HepG2 (cell line): ENCODE results near the gene TM4SF20. TPM values are rescaled to one million over a fixed set of nuclear protein-coding genes. Genes with fewer than 3 reads are reported as not detected.

ENCODE experiments used
- ATAC-seq: fragments of 200-7000 bp; cut with Tn5 transposase; 3 replicates; pipeline ENCODE4 v1.9.1; 2020; ENCODE audit warnings: mild to moderate bottlenecking, moderate library complexity
- BruUV-seq: library from RNA; stranded (reverse); fragments of 400-500 nt; replicated peaks from 2 replicates; lab custom pipeline; 2021; lab: Mats Ljungman, UMichigan
- CTCF ChIA-PET: fragments of 300-600 bp; formaldehyde crosslinking; extraction: SDS; loops from one replicate; lab custom pipeline; 2021; ENCODE audit warnings: low total read pairs, inconsistent platforms, low intra/inter-chr PET ratio; lab: Yijun Ruan, JAX
- POLR2A ChIA-PET: fragments of 350-600 bp; sonication (Branson Sonifier 250); formaldehyde crosslinking; loops from one replicate; lab custom pipeline; 2020; ENCODE audit warnings: antibody characterized with exemption, inconsistent platforms; lab: Yijun Ruan, JAX
- DNase-seq: peaks from one replicate; pipeline ENCODE4 v3.0.0-alpha.2; 2015; ENCODE audit warnings: low spot score
- FAIRE-seq: peaks from 3 replicates; lab custom pipeline; 2011; peaks lifted over from hg19 to GRCh38; lab: Jason Lieb, UNC
- H2AFZ ChIP-seq: one replicate; pipeline ENCODE4 v1.6.1; 2011; ENCODE audit warnings: low read length, inconsistent platforms
- H3K27ac ChIP-seq: fragments of 300-600 bp; 3 replicates; pipeline ENCODE4 v1.8.0; 2011; ENCODE audit warnings: mixed run types, mild to moderate bottlenecking, mixed read lengths, low read length, inconsistent platforms; ENCODE audit not compliant: insufficient read depth; ENCODE audit errors: extremely low read length
- H3K27me3 ChIP-seq, 2 experiments: fragments of 200-600 bp in 1 of 2; 2 replicates in 1 of 2; 3 replicates in 1 of 2; pipeline versions ENCODE4 v1.6.0 to v1.8.0; 2011; ENCODE audit warnings: low read length in 2 of 2, mild to moderate bottlenecking in 2 of 2, moderate library complexity in 2 of 2, inconsistent platforms in 1 of 2; ENCODE audit not compliant: insufficient read depth in 2 of 2, control insufficient read depth in 1 of 2
- H3K36me3 ChIP-seq, 2 experiments: fragments of 200-600 bp in 1 of 2; replicated peaks in 1 of 2; 2 replicates in 1 of 2; 3 replicates in 1 of 2; pipeline versions ENCODE4 v1.5.1 to v1.8.0; 2011; ENCODE audit warnings: low read length in 2 of 2, inconsistent platforms in 1 of 2; ENCODE audit not compliant: insufficient read depth in 2 of 2, control insufficient read depth in 1 of 2
- H3K4me1 ChIP-seq: 2 replicates; pipeline ENCODE4 v1.5.1; 2012; ENCODE audit warnings: low read length, inconsistent platforms; ENCODE audit not compliant: insufficient read depth
- H3K4me2 ChIP-seq: 2 replicates; pipeline ENCODE4 v1.6.0; 2011; ENCODE audit warnings: low read depth, low read length, inconsistent platforms
- H3K4me3 ChIP-seq, 3 experiments: fragments of 200-600 bp in 1 of 3; sonication (generic), shearing (Covaris generic) in 1 of 3; replicated peaks in 1 of 3; 2 replicates each; pipeline ENCODE4 v1.5.1; 2011 to 2016; ENCODE audit warnings: low read length in 3 of 3, inconsistent platforms in 2 of 3, low read depth in 2 of 3, mild to moderate bottlenecking in 2 of 3, control low read depth in 1 of 3, mixed read lengths in 1 of 3; ENCODE audit not compliant: insufficient read depth in 1 of 3
- H3K79me2 ChIP-seq: one replicate; pipeline ENCODE4 v1.6.1; 2011; ENCODE audit warnings: low read length, inconsistent platforms; ENCODE audit not compliant: insufficient read depth
- H3K9ac ChIP-seq: 2 replicates; pipeline ENCODE4 v1.6.0; 2011; ENCODE audit warnings: mild to moderate bottlenecking, low read depth, low read length, inconsistent platforms; ENCODE audit not compliant: insufficient read depth
- H3K9me3 ChIP-seq: 2 replicates; pipeline ENCODE4 v1.5.1; 2012; ENCODE audit warnings: mild to moderate bottlenecking, low read length
- H4K20me1 ChIP-seq: 2 replicates; pipeline ENCODE4 v1.6.0; 2011; ENCODE audit warnings: inconsistent platforms, mild to moderate bottlenecking, low read length, moderate library complexity; ENCODE audit not compliant: insufficient read depth
- HDAC6 ChIP-seq: fragments of 200-600 bp; sonication (generic); IDR thresholded peaks from 2 replicates; pipeline ENCODE4 v1.7.0; 2017; ENCODE audit warnings: mild to moderate bottlenecking, antibody characterized with exemption, low read length, low read depth
- HOXD1 ChIP-seq: sonication (generic); formaldehyde crosslinking; IDR thresholded peaks from 2 replicates; pipeline ENCODE4 v1.5.0; 2020; ENCODE audit warnings: missing genetic modification reagents
- PAX8 ChIP-seq: sonication (generic); formaldehyde crosslinking; IDR thresholded peaks from 2 replicates; pipeline ENCODE4 v1.8.0; 2022; ENCODE audit warnings: mild to moderate bottlenecking, missing genetic modification reagents, borderline replicate concordance
- SIX4 ChIP-seq: sonication (generic); formaldehyde crosslinking; IDR thresholded peaks from 2 replicates; pipeline ENCODE4 v1.4.0; 2020; ENCODE audit warnings: missing genetic modification reagents
- U2AF2 ChIP-seq: fragments of 200-400 bp; formaldehyde crosslinking; IDR thresholded peaks from 2 replicates; pipeline ENCODE4 v1.6.1; 2017; ENCODE audit warnings: low read depth, mild to moderate bottlenecking, low read length
- ZNF292 ChIP-seq: sonication (generic); formaldehyde crosslinking; IDR thresholded peaks from 2 replicates; pipeline ENCODE4 v1.8.1; 2022; ENCODE audit warnings: mild to moderate bottlenecking, low read depth, missing genetic modification reagents, borderline replicate concordance
- ZNF337 ChIP-seq: sonication (generic); formaldehyde crosslinking; IDR thresholded peaks from 2 replicates; pipeline ENCODE4 v1.5.1; 2020; ENCODE audit warnings: missing genetic modification reagents, low read depth, mild to moderate bottlenecking, borderline replicate concordance
- ZNF510 ChIP-seq: sonication (generic); formaldehyde crosslinking; IDR thresholded peaks from 2 replicates; pipeline ENCODE4 v1.4.0; 2020; ENCODE audit warnings: low read depth, mild to moderate bottlenecking, missing genetic modification reagents
- ZNF572 ChIP-seq: sonication (generic); formaldehyde crosslinking; IDR thresholded peaks from 2 replicates; pipeline ENCODE4 v1.5.1; 2020; ENCODE audit warnings: mild to moderate bottlenecking, missing genetic modification reagents
- ZNF607 ChIP-seq: sonication (generic); formaldehyde crosslinking; IDR thresholded peaks from 2 replicates; pipeline ENCODE4 v1.5.1; 2020; ENCODE audit warnings: missing genetic modification reagents, mild to moderate bottlenecking, borderline replicate concordance
- ZNF792 ChIP-seq: IDR thresholded peaks from 2 replicates; pipeline ENCODE4 v1.6.1; 2016
- ZSCAN20 ChIP-seq: sonication (generic); formaldehyde crosslinking; IDR thresholded peaks from 2 replicates; pipeline ENCODE4 v1.4.0; 2020; ENCODE audit warnings: missing genetic modification reagents, mild to moderate bottlenecking, borderline replicate concordance
- WGBS: methylation state at CpG from one replicate; pipeline ENCODE4 v1.1.6; 2017; ENCODE audit warnings: low lambda C conversion rate; 5-methylcytosine and 5-hydroxymethylcytosine counted together
- in situ Hi-C: cut with HindIII; loops from 2 replicates; pipeline ENCODE4 v1.10.0; 2017; ENCODE audit warnings: low pct_unique_long_range_greater_than_20kb; ENCODE audit not compliant: extremely low pct_ligation_motif_present
- intact Hi-C: fragments of 100-400 bp; cut with micrococcal nuclease; formaldehyde crosslinking; loops from one replicate; pipeline ENCODE4 v1.10.0; 2022; ENCODE audit not compliant: unreplicated experiment
- polyA plus RNA-seq, 8 experiments: library from polyadenylated mRNA; depleted of rRNA in 3 of 8; stranded (reverse) in 7 of 8; unstranded in 1 of 8; fragments of >200 nt; fragmentation: Illumina TruSeq in 4 of 8; extraction: Trizol in 4 of 8; gene quantifications; 2 replicates each; pipeline versions ENCODE4 v1.2.1 to v1.2.3, GENCODE V29; 2011 to 2016; ENCODE audit warnings: low read depth in 4 of 8, missing spikeins in 1 of 8, mixed read lengths in 1 of 8; ENCODE audit not compliant: insufficient read depth in 1 of 8
- total RNA-seq, 5 experiments: library from RNA; depleted of rRNA; stranded (reverse); fragments of >200 nt; fragmentation: Illumina TruSeq; extraction: Trizol; gene quantifications; 2 replicates each; pipeline ENCODE4 v1.2.3, GENCODE V29; 2016; ENCODE audit warnings: low read depth in 1 of 5
- TF ChIP-seq, protein P1 (sequence below): sonication (generic); formaldehyde crosslinking; IDR thresholded peaks from 2 replicates; pipeline ENCODE4 v1.4.0; 2020; ENCODE audit warnings: mild to moderate bottlenecking, missing genetic modification reagents
- TF ChIP-seq, protein P2 (sequence below): sonication (generic); formaldehyde crosslinking; IDR thresholded peaks from 2 replicates; pipeline ENCODE4 v1.5.0; 2020; ENCODE audit warnings: mild to moderate bottlenecking, missing genetic modification reagents, borderline replicate concordance

Gene TM4SF20
- total and polyA plus RNA-seq, 2 of the 13 experiments (the other 11 are each of a cell fraction or from before 2014, with no cell fraction given), result not detected

DNA sequence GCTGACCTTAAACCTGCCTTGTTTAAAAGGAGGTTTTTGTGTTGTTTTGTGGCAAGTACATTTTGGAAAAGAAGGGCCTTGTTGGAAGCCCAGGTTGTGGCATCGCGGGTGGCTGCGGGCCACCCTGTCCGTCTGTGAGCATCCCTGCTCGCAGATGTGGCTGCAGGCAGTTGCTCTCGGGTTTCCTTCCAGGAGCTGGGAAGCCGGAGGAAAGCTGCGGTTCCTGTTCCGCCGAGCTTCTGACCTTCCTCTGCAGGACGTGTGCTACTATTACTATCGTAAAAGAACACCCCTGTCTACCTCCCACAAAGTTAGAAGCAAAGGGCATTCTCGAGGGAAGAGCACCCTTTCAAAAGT is 53.3 kb downstream of the TM4SF20 start:
- Histone ChIP-seq H2AFZ (peak overlapping the region; percentile 18), H3K4me2 (peak overlapping the region; percentile 94), H3K79me2 (peaks cover 60% of the 10 kb centered on the region), H3K4me1 (peaks cover 37% of the 10 kb centered on the region), H3K36me3 (peaks cover 0 to 17% of the 10 kb centered on the region in 2 experiments; a peak in 2 of 5 replicates), H4K20me1 (no peaks in the 10 kb centered on the region), H3K9ac (peak overlapping the region; percentile 95), H3K27me3 (no peaks in the 10 kb centered on the region), H3K4me3 (peak overlapping the region; percentile 94 to 98 (median 96)), H3K27ac (peak overlapping the region; percentile 87), H3K9me3 (peaks cover 14% of the 10 kb centered on the region)
- under 1% methylated on average over 13 of the region's 13 CpGs for WGBS
- ChIA-PET POLR2A (interaction anchor here (0.6 to 2.7 kb wide), 5 partner anchors 12 to 148 kb away, joined by 3 to 33 read pairs (median 6); no protein-coding TSS in a partner anchor), CTCF (no interaction called here)
- no TSS peak for BruUV-seq
- in situ Hi-C loops (no loop called here), intact Hi-C loops (loop anchor here (2.0 to 5.0 kb wide), 4 partner anchors 13 to 491 kb away; no protein-coding TSS in a partner anchor)
- FAIRE-seq, result no peak
- peak; percentile 62 for ATAC-seq
- peak; percentile 21 for DNase-seq
- TF ChIP-seq ZNF792 (no peak), ZNF607 (no peak), ZNF292 (CRISPR knock-in tag) (0 out of 2 replicates have a peak, but pooled peaks have one; percentile 13), PAX8 (CRISPR knock-in tag) (0 out of 2 replicates have a peak, but pooled peaks have one; percentile 17), U2AF2 (no peak), HDAC6 (no peak), HOXD1 (CRISPR knock-in tag) (no peak), SIX4 (CRISPR knock-in tag) (0 out of 2 replicates have a peak, but pooled peaks have one; percentile 29), ZSCAN20 (CRISPR knock-in tag) (0 out of 2 replicates have a peak, but pooled peaks have one; percentile 9), ZNF510 (no peak), ZNF572 (CRISPR knock-in tag) (no peak), ZNF337 (CRISPR knock-in tag) (no peak; the same call in 1 of the 2 replicates)
- TF ChIP-seq, protein P1, sequence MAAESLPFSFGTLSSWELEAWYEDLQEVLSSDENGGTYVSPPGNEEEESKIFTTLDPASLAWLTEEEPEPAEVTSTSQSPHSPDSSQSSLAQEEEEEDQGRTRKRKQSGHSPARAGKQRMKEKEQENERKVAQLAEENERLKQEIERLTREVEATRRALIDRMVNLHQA (CRISPR knock-in tag), result no peak
- TF ChIP-seq, protein P2, sequence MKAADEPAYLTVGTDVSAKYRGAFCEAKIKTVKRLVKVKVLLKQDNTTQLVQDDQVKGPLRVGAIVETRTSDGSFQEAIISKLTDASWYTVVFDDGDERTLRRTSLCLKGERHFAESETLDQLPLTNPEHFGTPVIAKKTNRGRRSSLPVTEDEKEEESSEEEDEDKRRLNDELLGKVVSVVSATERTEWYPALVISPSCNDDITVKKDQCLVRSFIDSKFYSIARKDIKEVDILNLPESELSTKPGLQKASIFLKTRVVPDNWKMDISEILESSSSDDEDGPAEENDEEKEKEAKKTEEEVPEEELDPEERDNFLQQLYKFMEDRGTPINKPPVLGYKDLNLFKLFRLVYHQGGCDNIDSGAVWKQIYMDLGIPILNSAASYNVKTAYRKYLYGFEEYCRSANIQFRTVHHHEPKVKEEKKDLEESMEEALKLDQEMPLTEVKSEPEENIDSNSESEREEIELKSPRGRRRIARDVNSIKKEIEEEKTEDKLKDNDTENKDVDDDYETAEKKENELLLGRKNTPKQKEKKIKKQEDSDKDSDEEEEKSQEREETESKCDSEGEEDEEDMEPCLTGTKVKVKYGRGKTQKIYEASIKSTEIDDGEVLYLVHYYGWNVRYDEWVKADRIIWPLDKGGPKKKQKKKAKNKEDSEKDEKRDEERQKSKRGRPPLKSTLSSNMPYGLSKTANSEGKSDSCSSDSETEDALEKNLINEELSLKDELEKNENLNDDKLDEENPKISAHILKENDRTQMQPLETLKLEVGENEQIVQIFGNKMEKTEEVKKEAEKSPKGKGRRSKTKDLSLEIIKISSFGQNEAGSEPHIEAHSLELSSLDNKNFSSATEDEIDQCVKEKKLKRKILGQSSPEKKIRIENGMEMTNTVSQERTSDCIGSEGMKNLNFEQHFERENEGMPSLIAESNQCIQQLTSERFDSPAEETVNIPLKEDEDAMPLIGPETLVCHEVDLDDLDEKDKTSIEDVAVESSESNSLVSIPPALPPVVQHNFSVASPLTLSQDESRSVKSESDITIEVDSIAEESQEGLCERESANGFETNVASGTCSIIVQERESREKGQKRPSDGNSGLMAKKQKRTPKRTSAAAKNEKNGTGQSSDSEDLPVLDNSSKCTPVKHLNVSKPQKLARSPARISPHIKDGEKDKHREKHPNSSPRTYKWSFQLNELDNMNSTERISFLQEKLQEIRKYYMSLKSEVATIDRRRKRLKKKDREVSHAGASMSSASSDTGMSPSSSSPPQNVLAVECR (CRISPR knock-in tag), result no peak
